Measurements from ENCODE around the gene ANTXR2.

GRCh38 chr4:79851625-79852304 is 221.3 kb downstream of the ANTXR2 start:
- TF ChIP-seq, protein P1, sequence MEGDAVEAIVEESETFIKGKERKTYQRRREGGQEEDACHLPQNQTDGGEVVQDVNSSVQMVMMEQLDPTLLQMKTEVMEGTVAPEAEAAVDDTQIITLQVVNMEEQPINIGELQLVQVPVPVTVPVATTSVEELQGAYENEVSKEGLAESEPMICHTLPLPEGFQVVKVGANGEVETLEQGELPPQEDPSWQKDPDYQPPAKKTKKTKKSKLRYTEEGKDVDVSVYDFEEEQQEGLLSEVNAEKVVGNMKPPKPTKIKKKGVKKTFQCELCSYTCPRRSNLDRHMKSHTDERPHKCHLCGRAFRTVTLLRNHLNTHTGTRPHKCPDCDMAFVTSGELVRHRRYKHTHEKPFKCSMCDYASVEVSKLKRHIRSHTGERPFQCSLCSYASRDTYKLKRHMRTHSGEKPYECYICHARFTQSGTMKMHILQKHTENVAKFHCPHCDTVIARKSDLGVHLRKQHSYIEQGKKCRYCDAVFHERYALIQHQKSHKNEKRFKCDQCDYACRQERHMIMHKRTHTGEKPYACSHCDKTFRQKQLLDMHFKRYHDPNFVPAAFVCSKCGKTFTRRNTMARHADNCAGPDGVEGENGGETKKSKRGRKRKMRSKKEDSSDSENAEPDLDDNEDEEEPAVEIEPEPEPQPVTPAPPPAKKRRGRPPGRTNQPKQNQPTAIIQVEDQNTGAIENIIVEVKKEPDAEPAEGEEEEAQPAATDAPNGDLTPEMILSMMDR (IDR thresholded peaks at IDR 0.05) = no peak
- TF ChIP-seq POLR2A (IDR thresholded peaks at IDR 0.05) = no peak

Measured in prostate gland (tissue), 2 donors.